ENCODE measurements around the gene KIAA0586.
A peak's percentile ranks its signal among the peaks of the same experiment; 100 is the strongest.
"Not testable (repeated sequence)": the region's sequence is repeated elsewhere in the genome, so short reads cannot be mapped to it uniquely, and the experiment has no call there.

Gene KIAA0586

DNA sequence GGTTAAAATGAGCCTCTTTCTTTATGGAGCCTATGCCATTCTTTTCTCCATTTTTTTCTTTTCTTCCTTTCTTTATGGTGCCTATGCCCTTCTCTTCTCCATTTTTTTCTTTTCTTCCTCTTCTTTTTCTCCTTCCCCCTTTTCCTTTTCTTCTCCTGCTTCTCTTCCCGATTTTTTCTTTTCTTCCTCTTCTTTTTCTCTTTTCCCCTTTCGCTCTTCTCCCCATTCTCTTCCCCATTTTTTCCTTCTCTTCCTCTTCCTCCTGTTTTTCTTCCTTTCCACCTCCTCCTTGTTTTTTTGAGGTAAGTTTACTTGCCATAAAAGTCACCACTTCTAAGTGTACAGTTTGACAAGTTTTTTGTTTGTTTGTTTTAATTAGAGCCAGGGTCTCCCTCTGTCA is 50.1 kb downstream of the KIAA0586 start:
- Mint-ChIP-seq H3K4me1 (ENCODE audit: low read depth) (peaks cover 19% of the 10 kb centered on the region), H3K4me3 (no peak overlapping the region), H3K27me3 (no peaks in the 10 kb centered on the region), H3K9me3 (peaks cover 9% of the 10 kb centered on the region), H3K27ac (peak overlapping the region; percentile 19), H3K36me3 (ENCODE audit: low read depth) (peaks cover 23% of the 10 kb centered on the region)
- intact Hi-C loops (cut with micrococcal nuclease) = no loop called here

DNA sequence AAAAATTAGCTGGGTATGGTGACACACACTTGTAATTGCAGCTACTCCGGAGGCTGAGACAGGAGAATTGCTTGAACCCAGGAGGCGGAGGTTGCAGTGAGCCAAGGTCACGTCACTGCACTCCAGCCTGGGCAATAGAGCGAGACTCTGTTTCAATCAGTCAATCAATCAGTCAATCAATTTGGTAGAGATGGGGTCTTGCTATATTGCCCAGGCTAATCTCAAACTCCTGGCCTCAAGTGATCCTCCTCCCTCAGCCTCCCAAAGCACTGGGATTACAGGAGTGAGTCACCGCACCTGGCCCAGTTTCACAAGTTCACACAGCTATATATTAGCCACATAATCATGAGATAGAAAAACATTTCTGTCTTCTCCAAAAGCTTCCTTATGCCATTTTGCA is 50.8 kb downstream of the KIAA0586 start:
- H3K9me3 Mint-ChIP-seq; H3K27me3 Mint-ChIP-seq; H3K4me3 Mint-ChIP-seq; intact Hi-C loops (cut with micrococcal nuclease); H3K27ac Mint-ChIP-seq: not testable (repeated sequence)
- Mint-ChIP-seq H3K4me1 (ENCODE audit: low read depth) (peaks cover 19% of the 10 kb centered on the region), H3K36me3 (ENCODE audit: low read depth) (peaks cover 21% of the 10 kb centered on the region)

DNA sequence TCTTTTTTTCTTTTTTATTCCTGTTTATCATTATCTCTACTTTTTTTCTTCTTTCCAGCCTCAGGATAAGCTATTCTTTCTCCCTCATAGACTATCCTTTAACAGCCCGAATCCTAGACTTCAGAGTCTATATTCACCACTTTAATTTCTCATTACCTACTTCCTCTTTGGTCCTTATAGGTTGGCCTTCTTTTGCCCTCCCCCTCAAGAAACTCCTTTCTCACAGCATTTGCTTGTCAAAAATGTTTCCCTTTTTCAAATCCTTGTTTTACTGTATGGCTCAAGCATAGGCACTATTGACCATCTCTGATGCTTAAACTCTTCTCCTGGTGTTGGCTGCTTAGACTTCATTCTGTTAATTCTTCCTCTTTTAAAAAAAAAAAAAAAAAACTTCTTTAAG is 52.5 kb downstream of the KIAA0586 start:
- no peak overlapping the region for H3K27ac Mint-ChIP-seq
- H3K36me3 Mint-ChIP-seq (ENCODE audit: low read depth) = peaks cover 16% of the 10 kb centered on the region
- H3K9me3 Mint-ChIP-seq = peaks cover 9% of the 10 kb centered on the region
- intact Hi-C loops (cut with micrococcal nuclease) = no loop called here
- no peak overlapping the region for H3K4me3 Mint-ChIP-seq
- peaks cover 19% of the 10 kb centered on the region for H3K4me1 Mint-ChIP-seq (ENCODE audit: low read depth)
- no peaks in the 10 kb centered on the region for H3K27me3 Mint-ChIP-seq

DNA sequence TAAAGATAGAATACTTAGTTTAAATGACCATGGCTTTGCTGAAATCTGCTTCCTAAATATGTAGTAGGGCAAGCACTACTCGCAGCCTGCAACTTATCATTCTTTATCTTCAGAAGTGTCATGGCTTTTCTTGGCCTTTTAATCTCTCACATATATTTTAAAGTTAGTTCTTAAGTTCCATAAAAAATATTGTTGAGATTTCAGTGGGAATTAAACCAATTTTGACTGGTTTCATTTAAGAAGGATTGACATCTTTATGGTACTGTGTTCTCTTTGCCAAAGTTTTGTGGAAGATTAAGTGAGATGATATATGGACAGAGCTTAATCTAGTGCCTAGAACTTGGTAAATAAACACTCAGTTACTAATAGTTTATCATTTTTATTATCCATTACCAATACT is 56.7 kb downstream of the KIAA0586 start:
- H3K36me3 Mint-ChIP-seq (ENCODE audit: low read depth) = peaks cover 12% of the 10 kb centered on the region
- H3K4me1 Mint-ChIP-seq (ENCODE audit: low read depth) = peaks cover 18% of the 10 kb centered on the region
- intact Hi-C loops (cut with micrococcal nuclease) = no loop called here

DNA sequence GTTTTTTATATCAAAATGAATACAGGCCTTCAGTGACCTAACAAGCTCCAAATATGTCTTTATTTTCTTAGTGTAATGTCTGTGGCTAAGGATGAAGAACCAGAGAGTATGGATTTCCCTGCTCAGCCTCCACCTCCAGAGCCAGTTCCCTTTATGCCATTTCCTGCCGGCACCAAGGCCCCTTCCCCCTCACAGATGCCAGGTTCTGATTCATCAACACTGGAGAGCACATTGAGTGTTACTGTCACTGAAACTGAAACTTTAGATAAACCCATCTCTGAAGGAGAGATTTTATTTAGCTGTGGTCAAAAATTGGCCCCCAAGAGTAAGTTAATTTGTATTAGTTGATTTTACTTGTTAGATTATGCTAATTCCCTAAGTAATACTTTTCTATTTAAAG is 61.0 kb downstream of the KIAA0586 start:
- Mint-ChIP-seq H3K4me3 (no peak overlapping the region), H3K36me3 (ENCODE audit: low read depth) (peaks cover 12% of the 10 kb centered on the region), H3K27ac (no peak overlapping the region), H3K9me3 (no peaks in the 10 kb centered on the region), H3K27me3 (no peaks in the 10 kb centered on the region), H3K4me1 (ENCODE audit: low read depth) (peaks cover 5% of the 10 kb centered on the region)
- intact Hi-C loops (cut with micrococcal nuclease) = no loop called here

More for the DNA sequence above, 56.7 kb downstream of the KIAA0586 start:
- Mint-ChIP-seq H3K27ac (no peak overlapping the region), H3K9me3 (no peaks in the 10 kb centered on the region), H3K4me3 (no peak overlapping the region), H3K27me3 (no peaks in the 10 kb centered on the region)

DNA sequence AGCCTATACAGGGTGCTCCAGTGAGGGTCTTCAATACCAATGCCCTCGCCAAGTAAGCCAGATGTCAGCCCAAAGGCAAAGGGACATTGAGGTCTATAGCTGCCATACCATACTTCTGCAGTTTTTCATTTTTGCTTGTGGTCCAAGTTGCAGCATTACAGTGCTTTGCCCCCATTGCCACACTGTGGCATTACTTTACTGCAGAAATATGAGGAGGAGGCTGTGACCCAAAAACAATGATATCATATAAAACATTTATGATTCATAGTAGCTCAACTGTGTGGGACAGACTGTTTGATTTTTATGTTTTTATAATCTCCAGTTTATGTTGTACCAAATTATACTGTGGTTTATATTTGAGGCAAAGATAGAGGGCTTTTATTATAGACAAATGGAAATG is 64.1 kb downstream of the KIAA0586 start:
- no peaks in the 10 kb centered on the region for H3K27me3 Mint-ChIP-seq
- H3K27ac Mint-ChIP-seq = no peak overlapping the region
- H3K9me3 Mint-ChIP-seq = no peaks in the 10 kb centered on the region
- no peak overlapping the region for H3K4me3 Mint-ChIP-seq
- H3K4me1 Mint-ChIP-seq (ENCODE audit: low read depth) = peaks cover 5% of the 10 kb centered on the region
- intact Hi-C loops (cut with micrococcal nuclease) = no loop called here
- H3K36me3 Mint-ChIP-seq (ENCODE audit: low read depth) = peaks cover 6% of the 10 kb centered on the region

DNA sequence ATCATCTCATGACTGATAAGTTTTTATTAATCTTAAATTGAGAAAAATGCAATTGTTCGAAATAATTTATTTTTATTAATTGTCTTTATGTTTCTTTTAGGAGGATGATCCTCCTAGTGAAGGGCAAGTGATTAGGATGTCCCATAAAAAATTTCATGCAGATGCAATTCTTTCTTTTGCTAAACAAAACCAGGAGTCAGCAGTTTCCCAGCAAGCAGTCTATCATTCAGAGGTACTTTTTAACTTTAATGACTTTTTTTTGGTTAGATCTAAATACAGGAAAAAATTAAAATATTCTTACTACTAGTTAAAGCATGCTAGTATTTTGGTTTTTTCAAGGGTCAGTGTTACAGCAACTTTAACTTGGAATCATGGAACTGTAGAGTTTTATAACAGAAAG is 64.5 kb downstream of the KIAA0586 start:
- H3K27ac Mint-ChIP-seq = no peak overlapping the region
- H3K9me3 Mint-ChIP-seq = no peaks in the 10 kb centered on the region
- no peak overlapping the region for H3K4me3 Mint-ChIP-seq
- H3K4me1 Mint-ChIP-seq (ENCODE audit: low read depth) = peaks cover 5% of the 10 kb centered on the region
- intact Hi-C loops (cut with micrococcal nuclease) = no loop called here
- H3K36me3 Mint-ChIP-seq (ENCODE audit: low read depth) = peaks cover 6% of the 10 kb centered on the region
- H3K27me3 Mint-ChIP-seq = no peaks in the 10 kb centered on the region

DNA sequence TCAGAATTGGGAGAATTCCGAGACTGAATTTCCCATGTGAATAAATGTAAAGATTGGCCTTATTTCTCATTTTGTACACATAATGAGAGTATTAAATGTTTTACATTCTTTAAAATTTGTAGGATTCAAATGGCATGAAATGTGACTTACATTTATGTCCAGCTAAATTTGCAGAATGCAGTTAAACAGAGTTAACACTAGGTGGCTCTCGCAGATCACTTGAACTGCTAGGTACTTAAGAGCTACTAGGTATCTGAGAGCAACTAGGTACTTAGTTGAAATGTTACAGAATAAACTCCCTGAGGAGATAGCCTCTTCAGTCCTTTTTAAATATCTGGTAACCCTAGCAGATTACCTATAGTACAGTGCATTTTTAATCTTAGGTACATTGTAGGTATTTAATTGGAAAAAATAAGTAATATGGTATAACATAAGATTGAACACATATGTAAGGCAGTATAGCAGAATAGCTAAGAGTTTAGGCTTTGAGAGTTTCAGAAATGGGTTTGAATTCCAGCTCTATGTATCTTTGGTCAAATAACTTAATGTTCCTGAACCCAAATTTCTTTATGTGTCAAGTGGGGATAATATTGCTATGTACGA is 73.8 kb downstream of the KIAA0586 start:
- H3K4me3 Mint-ChIP-seq = no peak overlapping the region
- no peaks in the 10 kb centered on the region for H3K27me3 Mint-ChIP-seq
- peaks cover 44% of the 10 kb centered on the region for H3K36me3 Mint-ChIP-seq (ENCODE audit: low read depth)
- H3K27ac Mint-ChIP-seq = no peak overlapping the region
- H3K4me1 Mint-ChIP-seq (ENCODE audit: low read depth) = no peaks in the 10 kb centered on the region
- intact Hi-C loops (cut with micrococcal nuclease) = loop anchor here (1.0 to 10.0 kb wide), 3 partner anchors 326 to 554 kb away; no protein-coding TSS in a partner anchor
- no peaks in the 10 kb centered on the region for H3K9me3 Mint-ChIP-seq

DNA sequence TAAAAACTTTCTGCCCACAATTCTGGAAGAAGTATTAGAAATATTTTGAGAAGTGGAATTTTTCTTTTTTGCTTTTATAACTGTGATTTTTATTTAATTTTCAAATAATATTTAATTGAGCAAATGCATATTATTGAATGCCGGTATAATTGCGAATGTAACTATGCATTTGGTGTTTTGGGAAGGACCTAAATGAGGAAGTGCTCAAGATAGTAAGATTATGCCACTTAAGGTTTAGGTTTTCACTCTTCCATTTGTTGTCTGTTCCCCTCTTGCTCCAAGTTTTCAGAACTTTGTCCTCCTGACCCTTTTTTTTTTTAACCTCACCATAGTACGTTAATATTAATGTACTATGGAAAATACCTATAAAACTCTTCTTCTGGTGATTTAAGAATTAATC is 85.8 kb downstream of the KIAA0586 start:
- Mint-ChIP-seq H3K27ac (no peak overlapping the region), H3K27me3 (no peaks in the 10 kb centered on the region), H3K36me3 (ENCODE audit: low read depth) (peaks cover 24% of the 10 kb centered on the region), H3K4me1 (ENCODE audit: low read depth) (no peaks in the 10 kb centered on the region), H3K9me3 (no peaks in the 10 kb centered on the region), H3K4me3 (no peak overlapping the region)
- intact Hi-C loops (cut with micrococcal nuclease) = no loop called here

DNA sequence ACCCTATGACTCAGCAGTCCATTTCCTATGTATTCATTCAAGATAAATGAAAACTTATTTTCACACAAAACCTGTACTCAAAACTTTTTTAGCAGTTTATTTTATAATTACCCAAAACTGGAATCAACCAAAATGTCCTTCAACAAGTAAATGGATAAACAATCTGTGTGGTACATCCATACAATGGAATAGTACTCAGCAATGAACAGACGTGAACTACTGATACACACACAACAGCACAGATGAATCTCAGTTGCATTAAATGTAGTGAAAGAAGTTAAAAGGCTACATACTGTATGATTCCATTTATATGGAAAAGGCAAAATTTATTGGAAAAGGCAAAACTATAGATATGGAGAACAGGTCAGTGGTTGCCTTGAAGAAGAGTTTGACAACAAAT is 90.1 kb downstream of the KIAA0586 start:
- intact Hi-C loops (cut with micrococcal nuclease) = no loop called here
- no peaks in the 10 kb centered on the region for H3K4me1 Mint-ChIP-seq (ENCODE audit: low read depth)
- H3K9me3 Mint-ChIP-seq = no peaks in the 10 kb centered on the region
- no peaks in the 10 kb centered on the region for H3K27me3 Mint-ChIP-seq
- no peak overlapping the region for H3K27ac Mint-ChIP-seq
- H3K4me3 Mint-ChIP-seq = no peak overlapping the region
- H3K36me3 Mint-ChIP-seq (ENCODE audit: low read depth) = peaks cover 29% of the 10 kb centered on the region

DNA sequence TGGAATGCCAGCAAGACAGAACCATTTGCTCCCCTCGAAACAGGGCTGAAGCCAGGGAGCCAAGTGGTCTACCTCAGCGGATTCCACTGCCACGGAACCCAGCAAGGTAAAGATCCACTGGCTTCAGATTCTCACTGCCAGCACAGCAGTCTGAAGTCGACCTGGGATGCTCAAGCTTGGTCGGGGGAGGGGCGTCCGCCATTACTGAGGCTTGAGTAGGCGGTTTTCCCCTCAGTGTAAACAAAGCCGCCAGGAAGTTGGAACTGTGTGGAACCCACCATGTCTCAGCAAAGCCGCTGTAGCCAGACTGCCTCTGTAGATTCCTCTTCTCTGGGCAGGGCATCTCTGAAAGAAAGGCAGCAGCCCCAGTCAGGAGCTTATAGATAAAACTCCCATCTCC is 98.2 kb downstream of the KIAA0586 start:
- H3K27ac Mint-ChIP-seq; H3K27me3 Mint-ChIP-seq; H3K4me1 Mint-ChIP-seq (ENCODE audit: low read depth); intact Hi-C loops (cut with micrococcal nuclease); H3K4me3 Mint-ChIP-seq: not testable (repeated sequence)
- H3K9me3 Mint-ChIP-seq = peaks cover 35% of the 10 kb centered on the region
- peaks cover 32% of the 10 kb centered on the region for H3K36me3 Mint-ChIP-seq (ENCODE audit: low read depth)

DNA sequence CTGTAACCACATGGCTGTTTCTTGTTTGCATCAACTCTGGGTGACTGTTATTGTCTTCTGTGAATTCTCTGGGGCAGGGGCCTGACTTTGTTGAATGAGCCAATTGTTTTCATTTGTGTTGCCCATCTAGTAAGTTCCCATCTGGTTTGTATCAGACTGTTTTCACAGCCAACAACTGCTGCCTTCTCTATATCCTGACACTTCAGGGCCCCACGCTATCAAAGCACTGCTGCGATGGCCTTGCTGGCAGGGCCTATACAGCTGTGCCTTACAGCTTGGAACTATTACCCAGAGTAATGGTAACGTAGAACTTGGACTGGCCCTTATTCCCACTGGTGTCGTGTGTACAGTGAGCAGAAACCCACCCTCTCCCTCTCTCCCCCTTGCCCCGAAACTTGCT is 105.9 kb downstream of the KIAA0586 start:
- H3K36me3 Mint-ChIP-seq (ENCODE audit: low read depth) = no peaks in the 10 kb centered on the region
- H3K27ac Mint-ChIP-seq = no peak overlapping the region
- no peak overlapping the region for H3K4me3 Mint-ChIP-seq
- peaks cover 16% of the 10 kb centered on the region for H3K9me3 Mint-ChIP-seq
- intact Hi-C loops (cut with micrococcal nuclease) = no loop called here
- H3K4me1 Mint-ChIP-seq (ENCODE audit: low read depth) = peaks cover 6% of the 10 kb centered on the region
- no peaks in the 10 kb centered on the region for H3K27me3 Mint-ChIP-seq

DNA sequence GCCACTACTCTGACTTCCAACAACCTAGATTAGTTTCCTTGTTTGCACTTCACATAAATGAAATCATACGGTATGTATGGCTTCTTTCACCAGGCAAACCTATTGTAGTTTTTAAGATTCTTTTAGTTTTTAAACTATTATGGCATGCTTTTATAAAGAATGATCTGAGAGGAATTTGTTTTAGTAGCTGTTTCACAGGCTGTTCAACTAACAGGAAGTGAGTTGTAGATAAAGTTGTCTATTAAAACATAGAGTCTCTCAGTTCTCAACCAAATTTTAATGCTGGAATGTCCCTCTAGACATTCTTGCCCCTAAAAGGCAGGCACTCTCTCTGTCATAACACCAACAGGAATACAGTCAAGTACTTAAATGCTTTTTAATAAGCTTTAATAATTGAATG is 107.5 kb downstream of the KIAA0586 start:
- Mint-ChIP-seq H3K36me3 (ENCODE audit: low read depth) (no peaks in the 10 kb centered on the region), H3K9me3 (no peaks in the 10 kb centered on the region), H3K27ac (no peak overlapping the region), H3K4me3 (no peak overlapping the region), H3K4me1 (ENCODE audit: low read depth) (peaks cover 6% of the 10 kb centered on the region), H3K27me3 (no peaks in the 10 kb centered on the region)
- intact Hi-C loops (cut with micrococcal nuclease) = no loop called here

DNA sequence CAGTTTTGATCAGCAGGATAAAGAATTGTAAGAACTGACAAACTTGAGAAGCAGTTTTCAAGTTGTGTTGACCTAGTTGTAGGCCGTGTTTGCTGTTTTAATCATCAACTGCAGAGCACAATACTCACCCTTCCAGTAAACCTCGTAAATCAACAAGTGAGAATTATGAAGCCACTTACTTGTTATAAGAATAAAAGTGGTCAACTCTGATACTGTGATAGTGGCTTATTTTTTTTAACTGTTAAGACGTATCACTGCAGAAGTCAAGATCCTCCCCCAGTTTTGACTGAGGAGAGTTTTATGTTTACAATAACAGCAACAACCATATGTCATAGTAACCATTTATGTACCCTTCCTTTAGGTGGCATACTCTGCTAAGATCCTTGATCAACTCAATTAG is 109.5 kb downstream of the KIAA0586 start:
- Mint-ChIP-seq H3K4me3 (no peak overlapping the region), H3K27ac (no peak overlapping the region), H3K9me3 (no peaks in the 10 kb centered on the region), H3K4me1 (ENCODE audit: low read depth) (peaks cover 6% of the 10 kb centered on the region), H3K27me3 (no peaks in the 10 kb centered on the region), H3K36me3 (ENCODE audit: low read depth) (no peaks in the 10 kb centered on the region)
- intact Hi-C loops (cut with micrococcal nuclease) = no loop called here

Data from dendritic cell treated with granulocyte-macrophage colony-stimulating factor and Interleukin-4, amounts not matched to agents 40 ng/mL and 50 ng/mL, for 4 days (primary cell).